SK-N-SH (cell line): ENCODE data around the gene DYRK1A. TPM values are rescaled to one million over a fixed set of nuclear protein-coding genes. Genes with fewer than 3 reads are reported as not detected.

Experiments
- CTCF ChIA-PET: fragments of 300-600, 350-600 bp; formaldehyde crosslinking; extraction: SDS; loops from one replicate; lab custom pipeline; 2021; lab: Yijun Ruan, JAX
- POLR2A ChIA-PET: fragments of 350-600 bp; sonication (Branson Sonifier 250); formaldehyde crosslinking; extraction: SDS; loops from one replicate; lab custom pipeline; 2020; ENCODE audit warnings: antibody characterized with exemption, inconsistent platforms; lab: Yijun Ruan, JAX
- DNase-seq: peaks from one replicate; pipeline ENCODE4 v3.0.0; 2012
- H2AFZ ChIP-seq: fragments of 200-600 bp; sonication (generic); 2 replicates; pipeline ENCODE4 v1.8.1; 2016; ENCODE audit warnings: antibody characterized with exemption, mild to moderate bottlenecking, low read depth
- H3F3A ChIP-seq: fragments of 200-600 bp; sonication (generic); replicated peaks from 2 replicates; pipeline ENCODE3; 2016; ENCODE audit warnings: antibody characterized with exemption, mild to moderate bottlenecking; ENCODE audit not compliant: insufficient read depth
- H3K27ac ChIP-seq, 2 experiments: fragments of 200-500 bp in 1 of 2; fragments of 200-600 bp in 1 of 2; sonication (Bioruptor generic) in 1 of 2; sonication (generic), shearing (Covaris generic) in 1 of 2; 2 replicates each; pipeline versions ENCODE4 v1.5.1 to v1.6.1; 2014 to 2016; ENCODE audit warnings: low read depth in 2 of 2, inconsistent platforms in 1 of 2, low read length in 1 of 2, mild to moderate bottlenecking in 1 of 2, mixed read lengths in 1 of 2
- H3K27me3 ChIP-seq: fragments of 200-600 bp; sonication (generic), shearing (Covaris generic); 2 replicates; pipeline ENCODE4 v1.6.1; 2016; ENCODE audit warnings: mixed run types; ENCODE audit not compliant: insufficient read depth
- H3K36me3 ChIP-seq, 2 experiments: fragments of 200-500 bp in 1 of 2; fragments of 200-600 bp in 1 of 2; sonication (Bioruptor generic) in 1 of 2; sonication (generic) in 1 of 2; replicated peaks in 1 of 2; 2 replicates each; pipeline versions ENCODE3 to v1.5.1; 2014 to 2016; ENCODE audit warnings: low read length in 1 of 2, mild to moderate bottlenecking in 1 of 2; ENCODE audit not compliant: insufficient read depth in 2 of 2, control insufficient read depth in 1 of 2
- H3K4me1 ChIP-seq, 2 experiments: fragments of 200-500 bp in 1 of 2; fragments of 200-600 bp in 1 of 2; sonication (Bioruptor generic) in 1 of 2; sonication (generic), shearing (Covaris generic) in 1 of 2; 2 replicates each; pipeline versions ENCODE4 v1.5.1 to v1.6.1; 2014 to 2016; ENCODE audit warnings: low read depth in 1 of 2, low read length in 1 of 2, mixed run types in 1 of 2; ENCODE audit not compliant: insufficient read depth in 2 of 2, control insufficient read depth in 1 of 2
- H3K4me2 ChIP-seq: fragments of 200-600 bp; sonication (generic), shearing (Covaris generic); 2 replicates; pipeline ENCODE4 v1.6.1; 2017; ENCODE audit warnings: mixed run types
- H3K4me3 ChIP-seq, 2 experiments: fragments of 200-500 bp in 1 of 2; fragments of 200-600 bp in 1 of 2; sonication (Bioruptor generic) in 1 of 2; sonication (generic), shearing (Covaris generic) in 1 of 2; 2 replicates each; pipeline versions ENCODE4 v1.5.1 to v1.8.1; 2014 to 2016; ENCODE audit warnings: low read depth in 2 of 2, inconsistent platforms in 1 of 2, low read length in 1 of 2, mild to moderate bottlenecking in 1 of 2, mixed read lengths in 1 of 2, moderate library complexity in 1 of 2
- H3K79me2 ChIP-seq: fragments of 200-600 bp; sonication (generic); 2 replicates; pipeline ENCODE4 v1.8.1; 2017; ENCODE audit warnings: mild to moderate bottlenecking; ENCODE audit not compliant: insufficient read depth
- H3K9ac ChIP-seq: fragments of 200-600 bp; sonication (generic); 2 replicates; pipeline ENCODE4 v1.6.1; 2017; ENCODE audit warnings: mixed run types
- H3K9me2 ChIP-seq: fragments of 200-600 bp; sonication (generic); 2 replicates; pipeline ENCODE4 v1.6.1; 2017; ENCODE audit warnings: mixed run types
- H3K9me3 ChIP-seq: fragments of 200-600 bp; sonication (generic); 2 replicates; pipeline ENCODE4 v1.6.1; 2017; ENCODE audit warnings: mixed run types, mild to moderate bottlenecking, moderate library complexity
- H4K20me1 ChIP-seq: fragments of 200-600 bp; sonication (generic); 2 replicates; pipeline ENCODE4 v1.6.1; 2017; ENCODE audit warnings: mild to moderate bottlenecking, mixed run types; ENCODE audit not compliant: insufficient read depth
- CHD2 ChIP-seq: fragments of 150-350 bp; IDR thresholded peaks from 2 replicates; pipeline ENCODE4 v1.6.1; 2018; ENCODE audit warnings: low read length; ENCODE audit not compliant: partially characterized antibody
- EZH2phosphoT487 ChIP-seq: fragments of 200-600 bp; sonication (generic); IDR thresholded peaks from 2 replicates; pipeline ENCODE4 v1.6.1; 2017; ENCODE audit warnings: low read depth, mixed run types, mild to moderate bottlenecking, antibody characterized with exemption, moderate library complexity, borderline replicate concordance
- FOSL2 ChIP-seq: IDR thresholded peaks from 2 replicates; pipeline ENCODE4 v1.4.0; 2012; ENCODE audit warnings: low read depth, mild to moderate bottlenecking, moderate library complexity, borderline replicate concordance
- FOXJ3 ChIP-seq: sonication (generic); formaldehyde crosslinking; IDR thresholded peaks from 2 replicates; pipeline ENCODE4 v1.5.1; 2020; ENCODE audit warnings: mild to moderate bottlenecking, missing genetic modification reagents
- GABPA ChIP-seq: IDR thresholded peaks from 2 replicates; pipeline ENCODE4 v1.4.0; 2012; ENCODE audit warnings: low read depth, mild to moderate bottlenecking
- MEF2A ChIP-seq: IDR thresholded peaks from 2 replicates; pipeline ENCODE4 v1.4.0; 2012; ENCODE audit warnings: low read depth, borderline replicate concordance
- POLR2AphosphoS5 ChIP-seq: IDR thresholded peaks from 2 replicates; pipeline ENCODE4 v1.6.1; 2012; ENCODE audit warnings: low read depth, low read length
- RAD21 ChIP-seq: IDR thresholded peaks from 2 replicates; pipeline ENCODE4 v1.6.1; 2012; ENCODE audit warnings: mild to moderate bottlenecking, low read length
- RFX5 ChIP-seq: IDR thresholded peaks from 2 replicates; pipeline ENCODE4 v1.6.1; 2012; ENCODE audit warnings: mild to moderate bottlenecking, improper control_type of control experiment, low read length
- SIN3A ChIP-seq: IDR thresholded peaks from 2 replicates; pipeline ENCODE4 v1.6.1; 2012; ENCODE audit warnings: low read depth, mild to moderate bottlenecking, low read length, moderate library complexity, borderline replicate concordance
- TAF1 ChIP-seq: IDR thresholded peaks from 2 replicates; pipeline ENCODE4 v1.6.1; 2012; ENCODE audit warnings: low read depth, mild to moderate bottlenecking, low read length, moderate library complexity, borderline replicate concordance
- TCF12 ChIP-seq: IDR thresholded peaks from 2 replicates; pipeline ENCODE4 v1.4.0; 2012
- TEAD4 ChIP-seq: IDR thresholded peaks from 2 replicates; pipeline ENCODE4 v1.4.0; 2012; ENCODE audit warnings: mild to moderate bottlenecking, borderline replicate concordance; ENCODE audit not compliant: insufficient read depth
- YY1 ChIP-seq: IDR thresholded peaks from 2 replicates; pipeline ENCODE4 v1.4.0; 2012; ENCODE audit warnings: low read depth, mild to moderate bottlenecking
- ZBTB33 ChIP-seq: IDR thresholded peaks from 2 replicates; pipeline ENCODE4 v1.4.0; 2012; ENCODE audit warnings: low read depth, borderline replicate concordance
- WGBS: methylation state at CpG from one replicate; pipeline ENCODE4 v1.1.6; 2017; ENCODE audit warnings: low lambda C conversion rate; 5-methylcytosine and 5-hydroxymethylcytosine counted together
- polyA plus RNA-seq, 3 experiments: library from polyadenylated mRNA; depleted of rRNA; stranded (reverse); fragments of >200 nt; gene quantifications; 2 replicates each; pipeline ENCODE4 v1.2.3, GENCODE V29; 2012
- TF ChIP-seq, protein P1 (sequence below): IDR thresholded peaks from 2 replicates; pipeline ENCODE4; 2012

DYRK1A gene
- polyA plus RNA-seq, 1 of the 3 experiments (the other 2 are of a cell fraction), result 19.3 TPM

GRCh38 chr21:37369307-37369854, 2.8 kb downstream of the DYRK1A start:
- H2AFZ ChIP-seq, result no peak overlapping the region
- peaks cover 34% of the 10 kb centered on the region for H3F3A ChIP-seq
- DNase-seq, result no peak
- WGBS, result 54% methylated on average over 3 of the region's 3 CpGs
- peak overlapping the region; percentile 90 to 92 for H3K4me3 ChIP-seq
- peaks cover 64% of the 10 kb centered on the region for H4K20me1 ChIP-seq
- TF ChIP-seq SIN3A, result no peak
- TF ChIP-seq RFX5, result no peak
- TF ChIP-seq GABPA, result no peak
- no peak for TF ChIP-seq RAD21
- TF ChIP-seq FOSL2, result no peak
- TF ChIP-seq CHD2, result no peak
- no peak for TF ChIP-seq FOXJ3 (CRISPR knock-in tag)
- no peak for TF ChIP-seq TAF1
- TF ChIP-seq, protein P1, sequence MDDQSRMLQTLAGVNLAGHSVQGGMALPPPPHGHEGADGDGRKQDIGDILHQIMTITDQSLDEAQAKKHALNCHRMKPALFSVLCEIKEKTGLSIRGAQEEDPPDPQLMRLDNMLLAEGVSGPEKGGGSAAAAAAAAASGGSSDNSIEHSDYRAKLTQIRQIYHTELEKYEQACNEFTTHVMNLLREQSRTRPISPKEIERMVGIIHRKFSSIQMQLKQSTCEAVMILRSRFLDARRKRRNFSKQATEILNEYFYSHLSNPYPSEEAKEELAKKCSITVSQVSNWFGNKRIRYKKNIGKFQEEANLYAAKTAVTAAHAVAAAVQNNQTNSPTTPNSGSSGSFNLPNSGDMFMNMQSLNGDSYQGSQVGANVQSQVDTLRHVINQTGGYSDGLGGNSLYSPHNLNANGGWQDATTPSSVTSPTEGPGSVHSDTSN, result no peak
- TF ChIP-seq YY1, result no peak
- no peak for TF ChIP-seq TEAD4
- no peak for TF ChIP-seq TCF12
- TF ChIP-seq ZBTB33, result no peak
- TF ChIP-seq POLR2AphosphoS5, result no peak
- no peak for TF ChIP-seq MEF2A
- TF ChIP-seq EZH2phosphoT487, result no peak
- H3K9ac ChIP-seq, result peak overlapping the region; percentile 95; the same call in 1 of the 2 replicates
- H3K4me2 ChIP-seq, result peak overlapping the region; percentile 89
- POLR2A ChIA-PET, result no interaction called here
- peaks cover 81% of the 10 kb centered on the region for H3K79me2 ChIP-seq
- peak overlapping the region in 1 of 2 experiments; percentile 82; a peak in 3 of 4 replicates for H3K27ac ChIP-seq
- no peaks in the 10 kb centered on the region for H3K27me3 ChIP-seq
- no peaks in the 10 kb centered on the region for H3K9me2 ChIP-seq
- H3K4me1 ChIP-seq, result peaks cover 24 to 28% of the 10 kb centered on the region in 2 experiments; a peak in 3 of 4 replicates
- H3K9me3 ChIP-seq, result no peaks in the 10 kb centered on the region
- CTCF ChIA-PET, result interaction anchor here (1.1 to 4.6 kb wide), 4 partner anchors 17 to 392 kb away, joined by 3 to 20 read pairs (median 6); no protein-coding TSS in a partner anchor
- H3K36me3 ChIP-seq, result no peaks in the 10 kb centered on the region
